Suprapubic skin (tissue), 4 donors: ENCODE measurements around the gene MIA. TPM values are rescaled to one million over a fixed set of nuclear protein-coding genes. Genes with fewer than 3 reads are reported as not detected.
A peak's percentile ranks its signal among the peaks of the same experiment; 100 is the strongest.

Experiments
- DNase-seq, 2 donors: peaks; one replicate each; pipeline ENCODE4 v3.0.0-alpha.2; 2019; ENCODE audit warnings: low spot score in 2 of 2
- H3K27ac ChIP-seq: fragments of 200-600 bp; sonication (generic); one replicate; pipeline ENCODE4 v1.5.1; 2019
- H3K27me3 ChIP-seq: fragments of 200-600 bp; sonication (generic); one replicate; pipeline ENCODE4 v1.5.1; 2019
- H3K36me3 ChIP-seq: fragments of 200-600 bp; sonication (generic); one replicate; pipeline ENCODE4 v1.5.1; 2019
- H3K4me1 ChIP-seq: fragments of 200-600 bp; sonication (generic); one replicate; pipeline ENCODE4 v1.5.1; 2019
- H3K4me3 ChIP-seq: fragments of 200-600 bp; sonication (generic); one replicate; pipeline ENCODE4 v1.5.1; 2019; ENCODE audit warnings: mild to moderate bottlenecking
- H3K9me3 ChIP-seq: fragments of 200-600 bp; sonication (generic); one replicate; pipeline ENCODE4 v1.5.1; 2019
- EP300 ChIP-seq: sonication (generic); formaldehyde crosslinking; IDR thresholded peaks from one replicate; pipeline ENCODE4 v1.6.1; 2017; ENCODE audit warnings: antibody characterized with exemption
- POLR2A ChIP-seq, 2 donors: fragments of 450-650 bp; IDR thresholded peaks; one replicate each; pipeline ENCODE4 v1.6.1; 2017; ENCODE audit warnings: antibody characterized with exemption in 2 of 2, mild to moderate bottlenecking in 2 of 2, moderate library complexity in 2 of 2
- POLR2AphosphoS5 ChIP-seq, 3 donors: sonication (generic); formaldehyde crosslinking; IDR thresholded peaks; one replicate each; pipeline ENCODE4 v1.6.1; 2017; ENCODE audit warnings: antibody characterized with exemption in 3 of 3
- WGBS: methylation state at CpG from one replicate; pipeline ENCODE4 v1.1.5; 2018; 5-methylcytosine and 5-hydroxymethylcytosine counted together
- total RNA-seq, 4 donors: library from RNA; depleted of rRNA; stranded (reverse); fragments of >200 nt; gene quantifications; one replicate each; pipeline ENCODE4 v1.1.0, GENCODE V29; 2016
- TF ChIP-seq, protein P1 (sequence below), 2 donors: fragments of 200-600 bp in 1 of 2; fragments of 450-650 bp in 1 of 2; sonication (generic) in 1 of 2; IDR thresholded peaks; one replicate each; pipeline ENCODE4 v1.5.1; 2016 to 2019; ENCODE audit warnings: antibody characterized with exemption in 2 of 2, mild to moderate bottlenecking in 1 of 2, moderate library complexity in 1 of 2

MIA gene
- total RNA-seq, 4 donors from 2014 or later: 4.8 to 15.1 (median 9.9) TPM

DNA sequence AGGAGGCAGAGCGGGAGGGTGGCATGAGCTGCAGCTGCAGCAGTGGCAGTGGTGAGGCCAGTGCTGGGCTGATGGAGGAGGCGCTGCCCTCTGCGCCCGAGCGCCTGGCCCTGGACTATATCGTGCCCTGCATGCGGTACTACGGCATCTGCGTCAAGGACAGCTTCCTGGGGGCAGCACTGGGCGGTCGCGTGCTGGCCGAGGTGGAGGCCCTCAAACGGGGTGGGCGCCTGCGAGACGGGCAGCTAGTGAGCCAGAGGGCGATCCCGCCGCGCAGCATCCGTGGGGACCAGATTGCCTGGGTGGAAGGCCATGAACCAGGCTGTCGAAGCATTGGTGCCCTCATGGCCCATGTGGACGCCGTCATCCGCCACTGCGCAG, 25.7 kb downstream of the MIA start:
- no peak for DNase-seq
- H3K27ac ChIP-seq: no peak overlapping the region
- no peaks in the 10 kb centered on the region for H3K9me3 ChIP-seq
- peaks cover 71% of the 10 kb centered on the region for H3K4me1 ChIP-seq
- TF ChIP-seq POLR2A (IDR thresholded peaks at IDR 0.05) (no peak), POLR2AphosphoS5 (IDR thresholded peaks at IDR 0.05) (no peak), EP300 (no peak)
- TF ChIP-seq, protein P1, sequence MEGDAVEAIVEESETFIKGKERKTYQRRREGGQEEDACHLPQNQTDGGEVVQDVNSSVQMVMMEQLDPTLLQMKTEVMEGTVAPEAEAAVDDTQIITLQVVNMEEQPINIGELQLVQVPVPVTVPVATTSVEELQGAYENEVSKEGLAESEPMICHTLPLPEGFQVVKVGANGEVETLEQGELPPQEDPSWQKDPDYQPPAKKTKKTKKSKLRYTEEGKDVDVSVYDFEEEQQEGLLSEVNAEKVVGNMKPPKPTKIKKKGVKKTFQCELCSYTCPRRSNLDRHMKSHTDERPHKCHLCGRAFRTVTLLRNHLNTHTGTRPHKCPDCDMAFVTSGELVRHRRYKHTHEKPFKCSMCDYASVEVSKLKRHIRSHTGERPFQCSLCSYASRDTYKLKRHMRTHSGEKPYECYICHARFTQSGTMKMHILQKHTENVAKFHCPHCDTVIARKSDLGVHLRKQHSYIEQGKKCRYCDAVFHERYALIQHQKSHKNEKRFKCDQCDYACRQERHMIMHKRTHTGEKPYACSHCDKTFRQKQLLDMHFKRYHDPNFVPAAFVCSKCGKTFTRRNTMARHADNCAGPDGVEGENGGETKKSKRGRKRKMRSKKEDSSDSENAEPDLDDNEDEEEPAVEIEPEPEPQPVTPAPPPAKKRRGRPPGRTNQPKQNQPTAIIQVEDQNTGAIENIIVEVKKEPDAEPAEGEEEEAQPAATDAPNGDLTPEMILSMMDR (IDR thresholded peaks at IDR 0.05): no peak
- peak overlapping the region; percentile 97 for H3K4me3 ChIP-seq
- no CpG with 5 or more reads among the region's 27 CpGs for WGBS
- no peaks in the 10 kb centered on the region for H3K27me3 ChIP-seq
- peaks cover 8% of the 10 kb centered on the region for H3K36me3 ChIP-seq

DNA sequence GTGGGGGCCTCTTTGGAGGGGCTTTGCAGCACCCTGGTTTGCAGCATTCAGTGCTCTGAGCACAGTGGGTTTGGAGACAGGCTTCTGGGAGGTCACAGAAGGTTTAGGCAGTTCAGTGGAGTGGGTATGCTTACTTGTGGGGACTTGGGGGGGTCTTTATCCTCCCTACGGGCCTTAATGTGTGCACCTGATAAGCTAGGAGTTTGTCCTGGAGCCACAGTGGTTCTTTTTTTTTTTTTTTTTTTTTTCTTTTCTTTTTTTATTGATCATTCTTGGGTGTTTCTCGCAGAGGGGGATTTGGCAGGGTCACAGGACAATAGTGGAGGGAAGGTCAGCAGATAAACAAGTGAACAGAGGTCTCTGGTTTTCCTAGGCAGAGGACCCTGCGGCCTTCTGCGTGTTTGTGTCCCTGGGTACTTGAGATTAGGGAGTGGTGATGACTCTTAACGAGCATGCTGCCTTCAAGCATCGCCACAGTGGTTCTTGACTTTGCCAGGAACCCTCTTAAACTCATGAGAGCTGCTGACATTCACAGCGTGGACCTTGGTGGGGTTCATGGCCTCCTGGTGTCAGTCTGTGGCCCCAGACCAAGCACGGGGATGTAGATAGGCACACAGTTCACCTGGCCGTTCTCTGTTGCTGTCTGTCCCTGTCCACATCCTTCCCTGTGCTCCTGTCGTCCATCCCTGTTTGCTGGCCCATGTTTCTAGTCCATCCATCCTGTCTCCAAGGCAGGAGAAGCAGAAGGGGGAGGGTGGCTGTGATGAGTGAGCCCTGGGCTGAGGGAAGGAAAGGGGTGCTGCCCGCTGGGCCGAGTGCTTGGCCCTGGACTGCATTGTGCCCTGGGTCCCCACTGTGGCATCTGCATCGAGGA, 26.3 kb downstream of the MIA start:
- WGBS: 50% methylated on average over 13 of the region's 13 CpGs
- no peak for DNase-seq
- Histone ChIP-seq H3K9me3 (no peaks in the 10 kb centered on the region), H3K27ac (peak overlapping the region; percentile 79), H3K36me3 (peaks cover 8% of the 10 kb centered on the region), H3K27me3 (no peaks in the 10 kb centered on the region), H3K4me3 (peak overlapping the region; percentile 97), H3K4me1 (peaks cover 78% of the 10 kb centered on the region)
- TF ChIP-seq, protein P1 (IDR thresholded peaks at IDR 0.05): no peak
- no peak for TF ChIP-seq EP300
- no peak for TF ChIP-seq POLR2A (IDR thresholded peaks at IDR 0.05)
- TF ChIP-seq POLR2AphosphoS5 (IDR thresholded peaks at IDR 0.05): no peak

DNA sequence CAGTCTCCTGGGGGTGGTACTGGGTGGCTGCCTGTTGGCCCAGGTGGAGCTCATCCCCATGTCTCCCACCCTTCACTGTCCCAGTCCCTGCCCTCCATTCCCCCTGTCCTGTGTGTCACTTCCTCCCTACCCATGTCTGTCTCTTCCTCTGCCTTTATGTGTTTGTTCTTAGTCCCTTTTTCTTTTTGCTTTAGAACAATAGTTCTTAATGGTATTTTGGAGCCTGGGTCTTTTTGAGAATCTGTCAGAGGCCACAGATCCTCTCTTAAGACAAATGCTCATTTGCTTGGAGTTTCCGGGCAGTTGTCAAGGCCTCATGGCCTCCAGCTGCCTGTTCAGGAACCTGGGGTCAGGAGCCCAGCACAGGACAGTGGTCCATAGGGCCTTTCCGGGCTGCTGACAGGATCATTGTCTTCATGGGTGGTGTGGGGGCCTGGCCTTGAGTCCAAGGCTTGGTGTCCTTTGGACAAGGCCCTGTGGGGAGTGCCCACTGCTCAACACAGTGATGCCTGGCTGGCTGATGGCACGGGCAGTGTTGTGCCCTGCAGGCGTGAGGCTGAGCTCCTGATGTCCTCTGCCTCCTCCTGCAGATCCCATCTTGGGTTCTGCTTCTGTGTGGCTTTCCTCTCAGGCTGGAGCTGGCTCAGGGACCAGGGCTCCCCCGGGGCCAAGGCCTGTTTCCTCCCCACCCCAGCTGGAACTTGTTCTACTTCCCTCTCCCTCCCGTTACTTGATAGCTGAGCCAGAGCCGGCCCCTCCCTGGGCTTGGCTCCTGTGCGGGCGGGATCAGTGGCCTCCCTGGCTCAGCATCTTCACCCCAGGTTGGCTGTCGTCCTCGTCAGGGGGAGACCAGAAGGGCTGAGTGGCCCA, 27.2 kb downstream of the MIA start:
- Histone ChIP-seq H3K4me1 (peaks cover 84% of the 10 kb centered on the region), H3K36me3 (peaks cover 11% of the 10 kb centered on the region), H3K9me3 (no peaks in the 10 kb centered on the region), H3K4me3 (peak overlapping the region; percentile 25), H3K27me3 (no peaks in the 10 kb centered on the region), H3K27ac (peak overlapping the region; percentile 79)
- no peak for TF ChIP-seq EP300
- no peak for TF ChIP-seq POLR2AphosphoS5 (IDR thresholded peaks at IDR 0.05)
- TF ChIP-seq, protein P1 (IDR thresholded peaks at IDR 0.05): no peak
- TF ChIP-seq POLR2A (IDR thresholded peaks at IDR 0.05): no peak
- WGBS: 14% methylated on average over 9 of the region's 11 CpGs
- peak in 1 of 2 donors; percentile 85 for DNase-seq

DNA sequence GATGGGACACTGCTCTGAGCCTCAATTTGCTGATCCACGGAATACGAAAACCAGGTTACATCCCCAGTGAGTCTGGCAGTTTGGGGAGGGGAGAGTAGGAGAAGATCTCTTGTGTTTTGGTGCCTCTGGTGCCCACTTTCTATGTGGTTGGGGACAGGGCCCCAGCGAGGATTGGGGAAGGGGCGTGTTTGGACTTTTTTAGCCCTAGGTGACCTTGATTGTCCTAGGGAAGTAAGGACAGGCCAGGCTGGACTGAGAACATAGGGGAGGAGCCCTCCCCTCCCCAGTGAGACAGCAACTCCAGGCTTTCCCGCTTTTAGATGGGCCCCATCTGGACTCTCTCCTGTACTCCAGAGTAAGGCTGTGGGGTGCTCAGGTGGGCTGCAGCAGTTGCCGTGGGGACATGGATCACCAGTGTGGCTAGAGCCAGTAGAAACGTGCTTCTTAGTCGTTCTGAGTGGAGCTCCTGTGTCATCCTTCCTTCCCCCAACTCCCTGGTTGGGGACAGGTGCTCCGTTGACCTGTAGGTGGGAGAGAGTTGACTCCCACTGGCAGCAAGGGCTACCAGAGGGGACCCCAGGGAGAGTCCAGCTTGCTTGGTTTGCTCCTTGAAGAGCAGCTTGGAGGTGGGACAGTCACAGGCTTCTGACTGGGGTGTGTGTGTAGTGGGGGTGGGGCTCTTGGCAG, 28.0 kb downstream of the MIA start:
- Histone ChIP-seq H3K27ac (peak overlapping the region; percentile 79), H3K9me3 (no peaks in the 10 kb centered on the region), H3K4me3 (peak overlapping the region; percentile 25), H3K4me1 (peaks cover 81% of the 10 kb centered on the region), H3K27me3 (no peaks in the 10 kb centered on the region), H3K36me3 (peaks cover 18% of the 10 kb centered on the region)
- no peak for DNase-seq
- TF ChIP-seq POLR2A (IDR thresholded peaks at IDR 0.05) (no peak), POLR2AphosphoS5 (IDR thresholded peaks at IDR 0.05) (no peak), EP300 (no peak)
- TF ChIP-seq, protein P1 (IDR thresholded peaks at IDR 0.05): no peak
- WGBS: 47% methylated on average over 4 of the region's 9 CpGs
